Fibroblast of lung (primary cell): ENCODE results near the gene EGLN3.

ENCODE experiments used
- EZH2 ChIP-seq: IDR thresholded peaks from 2 replicates; pipeline ENCODE4 v1.5.1; 2012; ENCODE audit warnings: low read length, control low read depth, mild to moderate bottlenecking; ENCODE audit errors: missing control alignments
- TF ChIP-seq, protein P1 (sequence below), 2 donors: IDR thresholded peaks in 1 of 2; conservative IDR thresholded peaks in 1 of 2; 1 replicate in 1 of 2; 2 replicates in 1 of 2; pipeline ENCODE4 v1.5.1; 2011 to 2012; ENCODE audit warnings: low read length in 2 of 2, control low read depth in 1 of 2, inconsistent platforms in 1 of 2, low read depth in 1 of 2, mild to moderate bottlenecking in 1 of 2

DNA sequence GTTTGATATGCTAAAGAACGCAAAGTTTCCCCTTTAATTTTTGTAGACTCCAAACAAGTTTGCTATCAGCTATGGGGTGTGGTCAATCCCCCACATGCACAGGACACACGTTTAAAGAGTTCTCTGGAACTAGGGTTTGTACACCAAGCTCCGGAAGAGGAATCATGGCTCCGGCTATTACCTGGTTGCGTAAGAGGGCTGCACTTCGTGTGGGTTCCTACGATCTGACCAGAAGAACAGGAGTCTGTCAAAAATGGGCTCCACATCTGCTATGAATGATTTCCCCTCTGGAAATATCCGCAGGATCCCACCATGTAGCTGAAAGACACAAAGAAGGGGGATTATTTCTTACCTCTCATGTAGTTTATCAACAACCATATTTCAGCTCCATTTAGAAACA is 22.0 kb downstream of the EGLN3 start:
- TF ChIP-seq, protein P1, sequence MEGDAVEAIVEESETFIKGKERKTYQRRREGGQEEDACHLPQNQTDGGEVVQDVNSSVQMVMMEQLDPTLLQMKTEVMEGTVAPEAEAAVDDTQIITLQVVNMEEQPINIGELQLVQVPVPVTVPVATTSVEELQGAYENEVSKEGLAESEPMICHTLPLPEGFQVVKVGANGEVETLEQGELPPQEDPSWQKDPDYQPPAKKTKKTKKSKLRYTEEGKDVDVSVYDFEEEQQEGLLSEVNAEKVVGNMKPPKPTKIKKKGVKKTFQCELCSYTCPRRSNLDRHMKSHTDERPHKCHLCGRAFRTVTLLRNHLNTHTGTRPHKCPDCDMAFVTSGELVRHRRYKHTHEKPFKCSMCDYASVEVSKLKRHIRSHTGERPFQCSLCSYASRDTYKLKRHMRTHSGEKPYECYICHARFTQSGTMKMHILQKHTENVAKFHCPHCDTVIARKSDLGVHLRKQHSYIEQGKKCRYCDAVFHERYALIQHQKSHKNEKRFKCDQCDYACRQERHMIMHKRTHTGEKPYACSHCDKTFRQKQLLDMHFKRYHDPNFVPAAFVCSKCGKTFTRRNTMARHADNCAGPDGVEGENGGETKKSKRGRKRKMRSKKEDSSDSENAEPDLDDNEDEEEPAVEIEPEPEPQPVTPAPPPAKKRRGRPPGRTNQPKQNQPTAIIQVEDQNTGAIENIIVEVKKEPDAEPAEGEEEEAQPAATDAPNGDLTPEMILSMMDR (conservative IDR thresholded peaks at IDR 0.05 in 1 of 2, IDR thresholded peaks at IDR 0.05 in 1 of 2; ENCODE audit: low read depth in 1 of 2, low read length in 2 of 2), result no peak
- TF ChIP-seq EZH2, result no peak
